IPS-20b (cell line): Measurements from ENCODE around the gene ZNF787.

ENCODE experiments used
- H3K27ac ChIP-seq: one replicate; pipeline ENCODE4 v1.5.1; 2013; ENCODE audit warnings: low read length
- H3K27me3 ChIP-seq: 2 replicates; pipeline ENCODE4 v1.6.1; 2013; ENCODE audit warnings: mild to moderate bottlenecking, low read length, inconsistent platforms; ENCODE audit not compliant: insufficient read depth
- H3K36me3 ChIP-seq: 2 replicates; pipeline ENCODE4 v1.6.1; 2013; ENCODE audit warnings: low read depth, mild to moderate bottlenecking, inconsistent platforms, low read length, moderate library complexity; ENCODE audit not compliant: insufficient read depth
- H3K4me1 ChIP-seq: 2 replicates; pipeline ENCODE4 v1.6.1; 2013; ENCODE audit warnings: mild to moderate bottlenecking, control low read depth, inconsistent platforms, low read length, moderate library complexity; ENCODE audit not compliant: insufficient read depth
- H3K4me3 ChIP-seq: 2 replicates; pipeline ENCODE4 v1.5.1; 2013; ENCODE audit warnings: mild to moderate bottlenecking, low read length, inconsistent platforms
- H3K9ac ChIP-seq: 2 replicates; pipeline ENCODE4 v1.6.1; 2013; ENCODE audit warnings: low read depth, mild to moderate bottlenecking, inconsistent platforms, low read length, moderate library complexity
- H3K9me3 ChIP-seq: 2 replicates; pipeline ENCODE4 v1.6.1; 2013; ENCODE audit warnings: mild to moderate bottlenecking, low read depth, low read length, inconsistent platforms; ENCODE audit not compliant: insufficient read depth

The ZNF787 gene

DNA sequence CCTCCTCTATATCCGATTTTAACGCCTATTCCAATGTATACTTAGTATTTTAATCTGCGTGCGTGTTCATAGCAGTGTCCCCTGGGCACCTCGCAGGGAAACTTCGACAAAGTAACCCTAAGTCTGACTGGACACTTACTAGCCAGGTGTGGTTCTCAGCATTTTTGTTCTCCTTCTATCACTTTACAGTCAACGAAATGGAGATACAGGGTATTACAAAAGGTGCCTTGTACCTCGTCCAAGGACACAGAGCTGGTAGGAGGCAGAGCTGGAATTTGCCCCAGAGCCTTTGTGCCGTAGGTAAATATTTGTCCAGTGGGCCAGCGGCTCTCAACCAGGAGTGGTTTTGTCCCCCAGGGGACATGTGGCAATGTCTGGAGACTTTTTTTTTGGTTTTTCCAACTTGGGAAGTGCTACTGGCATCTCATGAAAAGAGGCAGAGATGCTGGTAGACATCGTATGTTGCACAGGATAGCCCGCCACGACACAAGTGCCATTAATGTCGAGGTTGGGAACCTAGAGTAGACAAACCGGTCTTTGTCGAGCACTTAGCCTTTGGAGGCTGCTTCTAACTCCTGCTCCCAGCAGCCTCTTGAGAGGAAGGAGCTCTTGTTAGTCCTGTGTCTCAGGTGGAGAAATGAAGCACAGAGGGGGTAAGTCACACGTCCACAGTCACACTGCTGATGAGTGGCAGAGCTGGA lies 21.1 kb upstream of the ZNF787 start:
- H3K4me1 ChIP-seq: peaks cover 16% of the 10 kb centered on the region; the same call in 1 of the 2 replicates
- H3K4me3 ChIP-seq: peak overlapping the region; percentile 80
- peaks cover 2% of the 10 kb centered on the region for H3K36me3 ChIP-seq
- H3K27me3 ChIP-seq: no peaks in the 10 kb centered on the region
- H3K9me3 ChIP-seq: no peaks in the 10 kb centered on the region
- H3K27ac ChIP-seq: peak overlapping the region; percentile 53
- H3K9ac ChIP-seq: peak overlapping the region; percentile 89; the same call in 1 of the 2 replicates

DNA sequence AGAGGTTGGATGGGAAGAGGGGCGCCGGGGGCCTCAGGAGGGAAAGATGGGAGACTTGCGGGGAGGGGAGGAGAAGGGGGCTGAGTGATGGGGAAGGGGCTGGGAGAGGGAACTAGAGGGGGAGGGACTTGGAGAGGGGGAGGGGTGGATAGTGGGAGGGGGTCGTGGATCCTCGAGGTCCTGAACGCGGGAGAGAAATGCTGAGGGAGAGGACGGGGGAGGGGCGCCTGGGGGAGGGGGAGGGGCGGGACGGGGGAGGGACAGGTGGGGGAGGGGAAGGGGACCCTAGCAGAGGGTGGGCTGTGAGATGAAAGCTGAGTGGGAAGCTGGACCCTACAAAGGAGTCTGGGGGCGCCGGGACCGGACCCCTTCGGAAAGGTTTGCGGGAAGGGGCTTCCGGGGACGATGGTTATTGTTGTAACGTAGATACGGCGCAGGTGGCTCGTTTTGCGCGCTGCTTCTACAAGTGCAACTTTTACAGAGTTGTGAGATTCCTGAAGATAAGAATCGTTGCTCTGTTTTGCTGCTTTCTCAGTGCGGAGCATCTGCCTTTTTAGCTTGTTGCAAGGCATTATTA lies 20.4 kb upstream of the ZNF787 start:
- peaks cover 18% of the 10 kb centered on the region; the same call in 1 of the 2 replicates for H3K4me1 ChIP-seq
- peak overlapping the region; percentile 89; the same call in 1 of the 2 replicates for H3K9ac ChIP-seq
- H3K4me3 ChIP-seq: peak overlapping the region; percentile 80
- no peaks in the 10 kb centered on the region for H3K27me3 ChIP-seq
- H3K9me3 ChIP-seq: no peaks in the 10 kb centered on the region
- H3K27ac ChIP-seq: peak overlapping the region; percentile 53
- H3K36me3 ChIP-seq: no peaks in the 10 kb centered on the region

DNA sequence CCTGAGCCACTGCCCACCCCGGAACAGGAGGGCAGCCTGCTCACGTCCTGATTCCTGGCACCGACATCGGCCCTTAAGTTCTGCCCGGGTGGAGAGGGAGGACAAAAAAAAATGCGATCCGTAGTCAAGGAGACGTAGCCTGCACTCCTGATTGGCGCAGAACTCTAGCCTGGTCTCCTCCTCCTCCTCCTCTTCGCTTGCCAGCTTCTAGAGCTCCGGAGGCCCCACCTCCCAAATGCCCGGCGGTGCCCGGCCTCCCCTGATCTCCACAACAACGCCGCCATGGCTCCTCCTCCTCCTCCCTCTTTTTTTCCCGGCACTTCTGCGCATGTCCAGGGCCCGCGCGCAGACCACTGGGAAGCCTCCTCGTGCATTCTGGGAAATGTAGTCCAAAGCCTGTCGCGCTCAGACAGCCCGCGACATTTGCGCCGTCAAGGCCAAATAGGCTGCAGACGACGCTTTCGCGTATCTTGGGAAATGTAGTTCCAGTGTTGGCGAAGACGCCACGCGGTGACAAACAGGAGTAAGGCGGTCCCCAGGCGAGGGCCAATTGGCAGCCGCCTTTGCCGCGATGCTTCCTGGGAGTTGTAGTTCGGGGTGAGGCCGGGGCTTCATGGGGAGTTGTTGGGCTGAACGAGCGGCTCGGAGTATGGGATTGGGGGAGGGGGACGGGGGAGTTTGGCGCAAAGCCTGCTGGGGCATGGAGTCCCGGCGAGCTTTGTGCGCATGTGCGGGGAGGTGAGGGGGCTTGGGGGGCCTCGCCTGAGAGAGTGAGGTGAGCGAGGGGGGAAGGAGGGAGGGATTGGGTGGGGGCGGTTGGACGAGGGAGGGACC lies 19.7 kb upstream of the ZNF787 start, which contains the start of gene ZNF444:
ZNF444 (plus strand) TSS at position 705 of the 834 bp plus-strand sequence. CDS start 5,625 bp downstream, outside the sequence.
- H3K36me3 ChIP-seq: no peaks in the 10 kb centered on the region
- H3K27me3 ChIP-seq: no peaks in the 10 kb centered on the region
- no peaks in the 10 kb centered on the region for H3K9me3 ChIP-seq
- H3K9ac ChIP-seq: peak within 1 kb of the TSS; percentile 89; the same call in 1 of the 2 replicates
- peak within 1 kb of the TSS; percentile 80 for H3K4me3 ChIP-seq
- H3K27ac ChIP-seq: peak within 1 kb of the TSS; percentile 71
- peaks cover 18% of the 10 kb centered on the region; the same call in 1 of the 2 replicates for H3K4me1 ChIP-seq

DNA sequence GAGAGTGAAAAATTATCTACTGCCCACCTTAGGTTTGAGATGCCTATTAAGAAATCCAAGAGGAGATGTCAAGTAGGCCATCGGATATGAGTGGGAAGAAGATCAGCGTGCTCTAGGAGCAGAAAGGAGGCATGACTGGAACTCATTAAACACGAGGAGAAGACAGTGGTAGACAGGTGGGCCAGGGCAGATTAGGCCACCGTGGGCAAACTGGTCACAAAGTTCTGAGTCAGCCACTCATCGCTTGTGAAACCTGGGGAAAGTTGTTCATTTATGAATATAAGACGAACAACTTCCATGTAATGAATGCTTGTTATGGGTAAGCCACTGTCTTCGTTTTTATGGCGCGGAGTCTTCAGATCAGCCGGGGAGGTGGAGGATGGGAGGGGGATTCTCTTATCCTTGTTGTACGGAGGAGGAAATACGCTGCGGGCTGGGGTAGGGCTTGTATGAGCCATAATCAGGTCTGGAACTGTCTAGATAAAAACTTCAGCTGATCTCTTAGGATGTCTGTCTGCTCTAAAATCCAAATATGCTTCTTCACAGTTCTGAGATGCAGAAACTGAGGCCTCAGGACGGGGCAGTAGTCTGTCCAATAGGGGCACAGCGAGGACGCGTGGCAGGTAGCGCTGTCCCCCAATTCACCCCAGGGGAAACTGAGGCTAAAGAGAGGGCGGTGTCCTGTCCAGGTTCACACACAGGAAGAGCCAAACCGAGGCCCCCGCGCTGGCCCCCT lies 18.9 kb upstream of the ZNF787 start:
- Histone ChIP-seq H3K9ac (peak overlapping the region; percentile 75; the same call in 1 of the 2 replicates), H3K36me3 (no peaks in the 10 kb centered on the region), H3K4me3 (peak overlapping the region; percentile 80), H3K9me3 (no peaks in the 10 kb centered on the region), H3K27ac (peak overlapping the region; percentile 71), H3K27me3 (no peaks in the 10 kb centered on the region), H3K4me1 (peaks cover 18% of the 10 kb centered on the region; the same call in 1 of the 2 replicates)

DNA sequence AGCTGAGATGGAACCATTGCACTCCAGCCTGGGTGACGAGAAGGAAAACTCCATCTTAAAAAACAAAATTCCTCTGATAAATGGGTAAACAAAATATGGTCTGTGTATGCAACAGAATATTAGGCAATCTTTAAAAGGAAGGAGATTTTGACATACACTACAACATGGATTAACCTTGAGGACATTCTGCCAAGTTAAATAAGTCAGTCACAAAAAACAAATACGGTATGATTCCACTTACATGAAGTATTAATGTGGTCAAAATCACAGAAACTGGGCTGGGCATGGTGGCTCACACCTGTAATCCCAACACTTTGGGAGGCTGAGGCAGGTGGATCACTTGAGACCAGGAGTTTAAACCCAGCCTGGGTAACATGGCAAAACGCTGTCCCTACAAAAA lies 17.0 kb upstream of the ZNF787 start:
- no peak overlapping the region for H3K27ac ChIP-seq
- H3K4me1 ChIP-seq: peaks cover 18% of the 10 kb centered on the region; the same call in 1 of the 2 replicates
- H3K36me3 ChIP-seq: no peaks in the 10 kb centered on the region
- H3K4me3 ChIP-seq: no peak overlapping the region
- H3K9me3 ChIP-seq: no peaks in the 10 kb centered on the region
- H3K9ac ChIP-seq: no peak overlapping the region
- H3K27me3 ChIP-seq: no peaks in the 10 kb centered on the region

DNA sequence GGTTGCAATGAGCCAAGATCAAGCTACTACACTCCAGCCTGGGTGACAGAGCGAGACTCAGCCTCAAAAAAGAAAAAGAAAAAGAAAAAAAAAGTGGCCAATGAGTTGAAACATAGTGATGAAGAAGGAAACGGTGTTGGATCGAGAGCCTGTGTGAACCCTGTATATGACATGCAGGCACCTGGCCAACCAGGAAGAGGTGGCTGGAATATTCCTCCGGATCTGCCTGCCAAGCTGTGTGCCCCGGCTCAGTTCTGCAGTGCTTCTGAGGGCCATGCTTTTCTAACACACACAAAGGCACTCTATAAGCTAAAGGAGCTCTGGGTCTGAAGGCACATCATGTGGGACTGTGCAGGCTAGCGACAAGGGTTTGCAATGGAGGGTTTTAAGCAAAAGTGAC lies 16.3 kb upstream of the ZNF787 start:
- H3K9ac ChIP-seq: peak overlapping the region; percentile 45; the same call in 1 of the 2 replicates
- no peaks in the 10 kb centered on the region for H3K9me3 ChIP-seq
- H3K36me3 ChIP-seq: no peaks in the 10 kb centered on the region
- H3K27me3 ChIP-seq: no peaks in the 10 kb centered on the region
- peaks cover 18% of the 10 kb centered on the region; the same call in 1 of the 2 replicates for H3K4me1 ChIP-seq
- H3K4me3 ChIP-seq: no peak overlapping the region
- peak overlapping the region; percentile 65 for H3K27ac ChIP-seq

DNA sequence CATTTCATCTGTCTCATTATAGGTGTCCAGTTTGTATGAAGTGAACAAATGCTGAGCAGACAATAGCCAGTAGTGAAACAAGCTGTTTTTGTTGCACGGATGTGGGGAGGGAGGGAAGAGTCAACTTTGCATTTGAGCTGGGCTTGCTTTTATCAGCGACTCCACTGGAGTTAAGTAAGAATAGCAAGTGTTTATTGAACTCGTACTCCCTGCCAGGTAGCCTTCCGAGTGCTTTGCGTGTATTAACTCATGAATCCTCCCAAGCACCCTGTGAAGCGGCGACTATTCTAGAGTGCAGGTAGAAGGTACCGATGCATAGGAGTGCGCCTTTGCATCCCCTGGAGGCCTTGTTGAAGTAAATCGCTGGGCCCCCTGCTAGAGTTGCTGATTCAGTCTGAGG lies 15.3 kb upstream of the ZNF787 start:
- H3K27ac ChIP-seq: peak overlapping the region; percentile 57

DNA sequence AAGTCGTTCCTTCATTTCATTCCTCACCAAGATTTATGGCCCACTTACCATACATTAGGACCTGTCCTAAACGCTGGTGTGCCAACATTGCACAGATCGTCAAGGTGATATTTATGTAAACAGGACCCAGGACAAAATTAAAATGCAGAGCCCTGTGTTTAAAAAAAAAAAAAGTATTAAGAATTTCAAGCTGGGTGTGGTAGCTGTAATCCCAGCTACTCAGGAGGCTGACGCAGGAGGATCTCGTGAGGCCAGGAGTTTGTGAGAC lies 13.5 kb upstream of the ZNF787 start:
- no peak overlapping the region for H3K4me3 ChIP-seq
- peaks cover 6% of the 10 kb centered on the region; the same call in 1 of the 2 replicates for H3K4me1 ChIP-seq
- no peaks in the 10 kb centered on the region for H3K36me3 ChIP-seq
- H3K27ac ChIP-seq: no peak overlapping the region
- H3K9ac ChIP-seq: no peak overlapping the region
- no peaks in the 10 kb centered on the region for H3K27me3 ChIP-seq
- no peaks in the 10 kb centered on the region for H3K9me3 ChIP-seq

More for the DNA sequence above, 15.3 kb upstream of the ZNF787 start:
- Histone ChIP-seq H3K4me3 (peak overlapping the region; percentile 36; the same call in 1 of the 2 replicates), H3K9me3 (no peaks in the 10 kb centered on the region), H3K36me3 (no peaks in the 10 kb centered on the region), H3K9ac (peak overlapping the region; percentile 63; the same call in 1 of the 2 replicates), H3K27me3 (no peaks in the 10 kb centered on the region), H3K4me1 (peaks cover 12% of the 10 kb centered on the region; the same call in 1 of the 2 replicates)

DNA sequence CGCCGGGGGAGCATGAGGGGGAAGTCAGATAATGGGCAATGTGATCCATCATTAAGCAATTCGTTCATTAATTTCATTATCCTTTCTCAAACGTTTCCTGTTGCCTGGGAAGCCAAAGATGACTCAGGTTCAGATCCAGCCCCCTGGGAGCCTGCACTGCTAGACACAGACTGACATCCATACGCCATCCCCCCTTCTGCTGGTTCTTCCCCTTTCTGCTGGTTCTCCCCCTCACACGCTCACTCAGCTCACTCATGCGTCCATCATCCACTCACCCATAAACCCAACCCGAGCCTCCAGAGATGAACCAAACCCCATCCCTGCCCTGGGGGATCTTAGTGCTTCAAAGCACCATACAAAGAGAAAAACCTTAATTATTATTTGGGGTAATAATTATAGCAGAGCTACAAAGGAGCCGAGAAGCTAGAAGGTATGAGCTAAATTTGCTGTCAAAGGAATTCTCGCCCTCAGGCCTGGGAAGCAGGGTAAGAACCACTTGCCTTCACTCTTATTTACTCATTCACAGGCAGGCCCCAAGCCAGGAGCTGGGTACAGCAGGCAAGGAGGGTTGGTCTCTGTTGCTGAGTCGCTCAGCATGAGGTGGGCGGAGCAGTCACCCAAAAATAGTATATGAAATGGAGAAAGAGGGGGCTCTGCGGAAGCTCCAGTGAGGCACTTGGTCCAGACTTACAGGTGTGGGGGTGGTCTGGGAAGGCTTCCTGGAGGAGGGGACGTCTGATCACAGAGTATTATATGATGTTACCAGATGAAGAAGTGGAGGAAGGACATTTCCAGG lies 13.0 kb upstream of the ZNF787 start:
- Histone ChIP-seq H3K4me3 (no peak overlapping the region), H3K36me3 (no peaks in the 10 kb centered on the region), H3K27me3 (no peaks in the 10 kb centered on the region), H3K4me1 (peaks cover 6% of the 10 kb centered on the region; the same call in 1 of the 2 replicates), H3K9ac (no peak overlapping the region), H3K9me3 (no peaks in the 10 kb centered on the region), H3K27ac (no peak overlapping the region)

DNA sequence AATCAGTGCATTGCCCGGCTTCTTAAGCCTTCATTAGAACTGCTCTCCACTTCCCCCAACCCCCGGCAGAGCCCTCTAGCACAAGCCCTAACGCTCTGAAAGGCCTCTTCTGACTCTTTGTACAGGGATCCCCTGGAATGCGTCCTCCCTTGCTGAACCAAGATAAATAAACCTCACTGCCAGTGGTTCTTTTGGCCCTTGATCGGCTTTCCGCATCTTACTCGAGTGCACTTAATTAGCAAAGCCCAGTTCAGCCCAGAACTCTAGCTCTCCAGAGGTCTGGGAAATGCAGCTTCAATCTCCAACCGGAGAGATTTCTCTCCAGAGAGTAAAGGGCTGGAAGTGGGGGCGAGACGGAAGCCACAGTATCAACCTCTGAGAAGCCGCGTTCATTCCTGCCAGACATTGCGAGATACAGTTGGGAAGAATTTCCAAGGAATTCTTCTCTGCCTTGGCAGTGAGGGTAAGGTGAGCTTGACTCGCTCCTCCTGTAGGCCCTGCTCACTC lies 11.3 kb upstream of the ZNF787 start:
- no peak overlapping the region for H3K27ac ChIP-seq
- H3K9ac ChIP-seq: no peak overlapping the region
- peaks cover 4% of the 10 kb centered on the region; the same call in 1 of the 2 replicates for H3K4me1 ChIP-seq
- no peak overlapping the region for H3K4me3 ChIP-seq
- H3K9me3 ChIP-seq: no peaks in the 10 kb centered on the region
- no peaks in the 10 kb centered on the region for H3K27me3 ChIP-seq
- no peaks in the 10 kb centered on the region for H3K36me3 ChIP-seq
